ENCODE measurements around the gene PRND. TPM values are rescaled to one million over a fixed set of nuclear protein-coding genes. Genes with fewer than 3 reads are reported as not detected.
A peak's percentile ranks its signal among the peaks of the same experiment; 100 is the strongest.

PRND gene
- total RNA-seq, 1 experiment from 2014 or later = not detected

DNA sequence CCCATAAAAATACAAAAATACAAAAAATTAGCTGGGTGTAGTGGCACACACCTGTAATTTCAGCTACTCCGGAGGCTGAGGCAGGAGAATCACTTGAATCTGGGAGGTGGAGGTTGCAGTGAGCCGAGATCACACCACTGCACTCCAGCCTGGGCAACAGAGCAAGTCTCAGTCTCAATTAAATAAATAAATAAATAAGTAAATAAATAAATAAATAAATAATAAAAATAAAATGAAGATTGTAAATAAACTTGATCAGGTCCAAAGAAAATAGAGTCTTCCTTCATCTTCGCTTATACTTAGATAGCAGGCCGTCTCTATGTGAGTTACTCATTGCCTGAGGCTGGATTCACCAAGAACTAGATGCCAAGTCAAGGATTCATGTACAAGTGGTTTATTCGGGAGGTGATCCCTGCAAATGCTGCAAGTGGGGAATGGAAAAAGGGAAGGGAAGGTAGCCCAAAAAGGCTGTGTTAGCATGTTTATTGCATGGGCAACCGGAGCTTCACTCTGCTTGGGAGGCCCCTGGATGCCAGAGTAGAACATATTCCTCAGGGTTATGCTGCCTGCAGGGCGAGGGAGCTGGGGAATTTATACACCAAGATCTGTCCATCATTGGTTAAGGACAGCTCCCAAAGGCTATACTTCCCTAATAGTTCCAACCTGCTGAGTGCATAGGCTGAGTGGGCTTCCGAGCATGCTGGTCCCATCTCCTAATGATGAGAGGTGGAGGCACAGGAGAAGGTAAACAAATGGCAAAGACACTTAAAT, 16.3 kb downstream of the PRND start:
- intact Hi-C loops (cut with micrococcal nuclease) = no loop called here
- no TSS peak for BruUV-seq (replicated peaks)
- TF ChIP-seq, protein P1, sequence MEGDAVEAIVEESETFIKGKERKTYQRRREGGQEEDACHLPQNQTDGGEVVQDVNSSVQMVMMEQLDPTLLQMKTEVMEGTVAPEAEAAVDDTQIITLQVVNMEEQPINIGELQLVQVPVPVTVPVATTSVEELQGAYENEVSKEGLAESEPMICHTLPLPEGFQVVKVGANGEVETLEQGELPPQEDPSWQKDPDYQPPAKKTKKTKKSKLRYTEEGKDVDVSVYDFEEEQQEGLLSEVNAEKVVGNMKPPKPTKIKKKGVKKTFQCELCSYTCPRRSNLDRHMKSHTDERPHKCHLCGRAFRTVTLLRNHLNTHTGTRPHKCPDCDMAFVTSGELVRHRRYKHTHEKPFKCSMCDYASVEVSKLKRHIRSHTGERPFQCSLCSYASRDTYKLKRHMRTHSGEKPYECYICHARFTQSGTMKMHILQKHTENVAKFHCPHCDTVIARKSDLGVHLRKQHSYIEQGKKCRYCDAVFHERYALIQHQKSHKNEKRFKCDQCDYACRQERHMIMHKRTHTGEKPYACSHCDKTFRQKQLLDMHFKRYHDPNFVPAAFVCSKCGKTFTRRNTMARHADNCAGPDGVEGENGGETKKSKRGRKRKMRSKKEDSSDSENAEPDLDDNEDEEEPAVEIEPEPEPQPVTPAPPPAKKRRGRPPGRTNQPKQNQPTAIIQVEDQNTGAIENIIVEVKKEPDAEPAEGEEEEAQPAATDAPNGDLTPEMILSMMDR (IDR thresholded peaks at IDR 0.05; ENCODE audit: unreplicated experiment) = no peak
- Mint-ChIP-seq H3K4me3 (ENCODE audit: unreplicated experiment) (no peak overlapping the region), H3K36me3 (ENCODE audit: insufficient read depth, unreplicated experiment) (no peaks in the 10 kb centered on the region), H3K4me1 (ENCODE audit: insufficient read depth, unreplicated experiment) (no peaks in the 10 kb centered on the region), H3K27ac (ENCODE audit: low read depth, unreplicated experiment) (no peak overlapping the region), H3K27me3 (ENCODE audit: insufficient read depth, unreplicated experiment) (peaks cover 19% of the 10 kb centered on the region), H3K9me3 (ENCODE audit: unreplicated experiment) (no peaks in the 10 kb centered on the region)
- DNase-seq (ENCODE audit: unreplicated experiment) = no peak
- POLR2A ChIA-PET = interaction anchor here (0.6 to 1.4 kb wide), 3 partner anchors 12 to 70 kb away, joined by 3 to 5 read pairs (median 3); no protein-coding TSS in a partner anchor
- CTCF ChIA-PET = interaction anchor here (0.5 to 3.7 kb wide), 10 partner anchors 8 to 454 kb away, joined by 3 to 19 read pairs (median 4); no protein-coding TSS in a partner anchor

DNA sequence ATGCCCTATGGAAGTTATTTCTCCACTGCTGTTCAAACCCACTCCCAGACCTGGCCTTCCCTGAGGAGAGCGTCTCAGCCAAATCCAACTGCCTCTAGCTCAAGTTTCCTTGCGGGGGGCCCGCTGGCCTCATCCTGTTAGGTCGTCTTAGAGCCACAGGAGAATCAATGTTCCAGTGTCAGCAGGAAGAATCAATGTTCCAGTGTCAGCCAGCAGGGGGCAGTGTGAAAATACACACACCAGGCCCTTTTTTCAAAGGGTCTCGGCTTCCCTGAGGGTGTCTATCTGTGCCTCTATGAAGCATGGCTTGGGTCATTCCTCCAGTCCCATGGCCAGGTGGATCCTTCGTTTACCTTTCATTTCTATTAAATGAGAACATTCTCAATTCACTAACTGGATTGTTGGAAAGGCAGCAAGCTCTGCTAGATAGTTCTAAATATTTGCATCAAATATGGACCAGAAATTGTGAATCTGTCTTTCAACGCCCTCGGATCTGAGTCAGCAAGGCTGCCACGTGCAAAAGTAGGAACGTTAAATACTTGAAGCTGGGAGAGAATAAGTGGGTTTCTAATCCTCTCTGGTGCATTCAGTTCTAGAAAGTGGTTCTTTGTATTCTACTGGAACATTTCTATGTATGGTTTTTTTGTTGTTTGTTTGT, 19.2 kb downstream of the PRND start:
- DNase-seq (ENCODE audit: unreplicated experiment) = peak; percentile 53
- BruUV-seq (replicated peaks) = no TSS peak
- H3K4me1 Mint-ChIP-seq (ENCODE audit: insufficient read depth, unreplicated experiment) = no peaks in the 10 kb centered on the region
- peaks cover 13% of the 10 kb centered on the region for H3K27me3 Mint-ChIP-seq (ENCODE audit: insufficient read depth, unreplicated experiment)
- ChIA-PET POLR2A (no interaction called here), CTCF (interaction anchor here (0.6 to 3.7 kb wide), 36 partner anchors 8 to 706 kb away, joined by 3 to 34 read pairs (median 4); partner anchors contain the start of genes CDS2 and PRND)
- no peaks in the 10 kb centered on the region for H3K9me3 Mint-ChIP-seq (ENCODE audit: unreplicated experiment)
- no peak overlapping the region for H3K27ac Mint-ChIP-seq (ENCODE audit: low read depth, unreplicated experiment)
- intact Hi-C loops (cut with micrococcal nuclease) = loop anchor here (5.0 kb wide), 1 partner anchor 211 kb away; no protein-coding TSS in a partner anchor
- H3K4me3 Mint-ChIP-seq (ENCODE audit: unreplicated experiment) = no peak overlapping the region
- no peaks in the 10 kb centered on the region for H3K36me3 Mint-ChIP-seq (ENCODE audit: insufficient read depth, unreplicated experiment)
- TF ChIP-seq, protein P1 (IDR thresholded peaks at IDR 0.05; ENCODE audit: unreplicated experiment) = peak; percentile 62

DNA sequence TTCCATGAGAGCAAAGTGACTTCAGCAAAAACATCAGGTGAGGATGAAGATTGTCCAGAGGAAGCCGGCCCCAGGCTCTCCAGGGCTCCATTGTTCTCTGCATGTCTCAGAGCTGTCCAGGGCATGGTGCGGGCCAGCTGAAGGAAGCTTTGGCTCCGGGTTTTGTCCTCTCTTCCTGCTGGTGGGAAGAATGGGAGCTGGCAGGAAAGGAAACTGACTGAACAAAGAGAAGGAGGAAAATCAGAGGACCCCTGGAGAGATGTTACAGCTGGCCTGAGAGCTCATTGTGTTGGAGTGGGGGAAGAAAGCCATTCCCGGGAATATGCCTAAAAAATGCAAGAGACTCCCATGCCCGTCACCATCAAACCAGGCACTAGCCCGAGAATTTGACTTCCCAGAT, 27.1 kb downstream of the PRND start:
- H3K4me3 Mint-ChIP-seq (ENCODE audit: unreplicated experiment) = no peak overlapping the region
- H3K4me1 Mint-ChIP-seq (ENCODE audit: insufficient read depth, unreplicated experiment) = no peaks in the 10 kb centered on the region
- ChIA-PET CTCF (interaction anchor here (0.8 kb wide), 1 partner anchor 8 kb away, joined by 3 read pairs; no protein-coding TSS in a partner anchor), POLR2A (interaction anchor here (0.9 kb wide), 1 partner anchor 9 kb away, joined by 4 read pairs; no protein-coding TSS in a partner anchor)
- peaks cover under 1% of the 10 kb centered on the region for H3K27me3 Mint-ChIP-seq (ENCODE audit: insufficient read depth, unreplicated experiment)
- H3K9me3 Mint-ChIP-seq (ENCODE audit: unreplicated experiment) = peaks cover 8% of the 10 kb centered on the region
- no peak overlapping the region for H3K27ac Mint-ChIP-seq (ENCODE audit: low read depth, unreplicated experiment)
- no peaks in the 10 kb centered on the region for H3K36me3 Mint-ChIP-seq (ENCODE audit: insufficient read depth, unreplicated experiment)
- TF ChIP-seq, protein P1 (IDR thresholded peaks at IDR 0.05; ENCODE audit: unreplicated experiment) = no peak
- no peak for DNase-seq (ENCODE audit: unreplicated experiment)
- no TSS peak for BruUV-seq (replicated peaks)
- intact Hi-C loops (cut with micrococcal nuclease) = no loop called here

DNA sequence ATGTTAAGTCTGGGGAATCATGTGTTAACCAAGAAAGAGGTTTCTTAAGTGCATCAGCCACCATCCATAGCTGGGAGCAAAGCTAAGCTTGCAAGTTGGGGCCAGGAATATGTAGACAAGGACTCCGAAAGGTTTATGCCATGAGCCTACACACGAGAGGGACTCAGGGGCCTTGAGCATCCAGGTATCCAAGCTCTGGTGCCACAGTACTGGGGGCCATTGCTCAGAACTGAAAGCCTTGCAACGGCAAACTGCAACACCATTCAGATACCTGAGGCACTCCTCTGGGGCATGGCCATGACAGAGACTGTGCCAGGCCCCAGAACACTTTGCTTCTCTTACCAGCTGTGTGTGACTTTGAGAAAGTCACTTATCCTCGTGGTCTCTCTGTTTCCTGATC, 27.6 kb downstream of the PRND start:
- no peaks in the 10 kb centered on the region for H3K4me1 Mint-ChIP-seq (ENCODE audit: insufficient read depth, unreplicated experiment)
- BruUV-seq (replicated peaks) = no TSS peak

More for the DNA sequence above, 27.6 kb downstream of the PRND start:
- intact Hi-C loops (cut with micrococcal nuclease) = no loop called here
- CTCF ChIA-PET = interaction anchor here (0.5 kb wide), 1 partner anchor 8 kb away, joined by 4 read pairs; no protein-coding TSS in a partner anchor
- H3K9me3 Mint-ChIP-seq (ENCODE audit: unreplicated experiment) = peaks cover 8% of the 10 kb centered on the region
- no peak overlapping the region for H3K4me3 Mint-ChIP-seq (ENCODE audit: unreplicated experiment)
- H3K27ac Mint-ChIP-seq (ENCODE audit: low read depth, unreplicated experiment) = no peak overlapping the region
- no peak for DNase-seq (ENCODE audit: unreplicated experiment)
- H3K27me3 Mint-ChIP-seq (ENCODE audit: insufficient read depth, unreplicated experiment) = peaks cover 5% of the 10 kb centered on the region
- TF ChIP-seq, protein P1 (IDR thresholded peaks at IDR 0.05; ENCODE audit: unreplicated experiment) = no peak
- POLR2A ChIA-PET = interaction anchor here (0.9 kb wide), 1 partner anchor 9 kb away, joined by 4 read pairs; no protein-coding TSS in a partner anchor
- H3K36me3 Mint-ChIP-seq (ENCODE audit: insufficient read depth, unreplicated experiment) = no peaks in the 10 kb centered on the region
